OCI-LY3 (cell line): ENCODE data around the gene TPRA1.

Source experiments
- CTCF ChIP-seq: fragments of 200-600, 300-600 bp; sonication (generic); IDR thresholded peaks from 2 replicates; pipeline ENCODE4 v1.5.1; 2014; ENCODE audit warnings: antibody characterized with exemption, low read length, low read depth
- EZH2phosphoT487 ChIP-seq: fragments of 200-600 bp; shearing (Covaris generic); IDR thresholded peaks from 2 replicates; pipeline ENCODE4 v1.6.1; 2018; ENCODE audit warnings: antibody characterized with exemption, mixed run types, low read depth

DNA sequence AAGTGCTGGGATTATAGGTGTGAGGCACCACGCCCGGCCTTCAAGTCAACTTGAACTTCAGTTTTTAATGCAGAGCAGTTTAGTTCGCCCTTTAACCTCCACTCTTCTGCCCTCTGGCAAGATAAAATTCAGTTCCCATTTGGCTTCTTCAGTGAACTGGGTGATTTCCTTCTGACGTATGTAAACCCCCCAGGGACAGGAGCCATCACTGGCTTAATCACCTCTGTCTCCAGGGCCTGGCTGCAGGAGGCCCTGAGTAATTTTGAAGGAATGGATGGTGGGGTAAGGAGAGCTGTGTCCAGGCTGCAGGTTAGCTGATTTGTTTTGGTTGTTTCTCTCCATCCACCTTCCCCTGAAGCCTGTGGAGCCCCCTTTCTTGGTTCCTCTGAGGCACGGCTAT, 19.6 kb upstream of the TPRA1 start:
- no peak for TF ChIP-seq CTCF
- TF ChIP-seq EZH2phosphoT487, result no peak
